Lower leg skin (tissue), 4 donors: Measurements from ENCODE around the gene OR2D2. TPM values are rescaled to one million over a fixed set of nuclear protein-coding genes. Genes with fewer than 3 reads are reported as not detected.
"Not testable (repeated sequence)": the region's sequence is repeated elsewhere in the genome, so short reads cannot be mapped to it uniquely, and the experiment has no call there.

Experiments
- DNase-seq, 2 donors: peaks; one replicate each; pipeline ENCODE4 v3.0.0-alpha.2; 2019; ENCODE audit warnings: low spot score in 2 of 2
- H3K4me3 ChIP-seq: fragments of 200-600 bp; sonication (generic); 2 replicates; pipeline ENCODE4 v1.5.1; 2017; ENCODE audit warnings: mild to moderate bottlenecking, low read depth; ENCODE audit not compliant: poor library complexity, severe bottlenecking
- CTCF ChIP-seq, 3 donors: fragments of 450-650 bp; IDR thresholded peaks; one replicate each; pipeline ENCODE4 v1.5.1; 2016; ENCODE audit warnings: antibody characterized with exemption in 3 of 3, mild to moderate bottlenecking in 3 of 3, moderate library complexity in 2 of 3
- POLR2A ChIP-seq, 2 donors: fragments of 450-650 bp; IDR thresholded peaks; one replicate each; pipeline ENCODE4 v1.6.1; 2016 to 2017; ENCODE audit warnings: antibody characterized with exemption in 2 of 2, mild to moderate bottlenecking in 1 of 2, moderate library complexity in 1 of 2
- WGBS, 2 donors: methylation state at CpG; one replicate each; pipeline ENCODE4 v1.1.5; 2018; 5-methylcytosine and 5-hydroxymethylcytosine counted together
- intact Hi-C: fragments of 100-400 bp; cut with DNase I; formaldehyde crosslinking; loops from one replicate; pipeline ENCODE4 v1.15.0; 2023; ENCODE audit warnings: low total_unique reads
- total RNA-seq, 4 donors: library from RNA; depleted of rRNA; stranded (reverse); fragments of >200 nt; gene quantifications; one replicate each; pipeline ENCODE4 v1.1.0, GENCODE V29; 2016

Gene OR2D2
- total RNA-seq, 4 donors from 2014 or later = not detected

GRCh38 chr11:6895010-6895409 is 2.7 kb upstream of the OR2D2 start:
- H3K4me3 ChIP-seq = no peak overlapping the region
- TF ChIP-seq CTCF (IDR thresholded peaks at IDR 0.05) = no peak
- TF ChIP-seq POLR2A (IDR thresholded peaks at IDR 0.05) = no peak
- no peak for DNase-seq
- intact Hi-C loops = no loop called here

- DNase-seq = no peak
- no peak for TF ChIP-seq CTCF (IDR thresholded peaks at IDR 0.05)
- TF ChIP-seq POLR2A (IDR thresholded peaks at IDR 0.05) = no peak
- intact Hi-C loops = no loop called here
- H3K4me3 ChIP-seq = no peak overlapping the region
These were observed 1.8 kb upstream of the OR2D2 start for GRCh38 chr11:6894097-6894496.

- TF ChIP-seq POLR2A (IDR thresholded peaks at IDR 0.05) (no peak), CTCF (IDR thresholded peaks at IDR 0.05) (no peak)
- intact Hi-C loops = no loop called here
- 84 to 96% methylated on average over 1 of the region's 1 CpG for WGBS, 2 donors
- DNase-seq = no peak
- H3K4me3 ChIP-seq = no peak overlapping the region
These were observed 2.5 kb downstream of the OR2D2 start for GRCh38 chr11:6889835-6890234.

- intact Hi-C loops = no loop called here
- H3K4me3 ChIP-seq = no peak overlapping the region
- WGBS, 2 donors = 84 to 94% methylated on average over 4 of the region's 4 CpGs
- no peak for DNase-seq
- TF ChIP-seq POLR2A (IDR thresholded peaks at IDR 0.05) (no peak), CTCF (IDR thresholded peaks at IDR 0.05) (no peak)
These were observed 3.5 kb downstream of the OR2D2 start for GRCh38 chr11:6888830-6889229.

GRCh38 chr11:6887711-6888110 is 4.6 kb downstream of the OR2D2 start:
- intact Hi-C loops, H3K4me3 ChIP-seq, DNase-seq: not testable (repeated sequence)
- 91 to 94% methylated on average over 5 of the region's 5 CpGs for WGBS, 2 donors

- TF ChIP-seq CTCF (IDR thresholded peaks at IDR 0.05) (no peak), POLR2A (IDR thresholded peaks at IDR 0.05) (no peak)
- DNase-seq = no peak
- no peak overlapping the region for H3K4me3 ChIP-seq
- intact Hi-C loops = no loop called here
These were observed 9.5 kb downstream of the OR2D2 start for GRCh38 chr11:6882751-6883150.
